GM18526 (cell line): ENCODE data around the gene MCEE.
A peak's percentile ranks its signal among the peaks of the same experiment; 100 is the strongest.

Experiments used
- POLR2A ChIP-seq: IDR thresholded peaks from 3 replicates; pipeline ENCODE4 v1.6.1; 2011; ENCODE audit not compliant: insufficient read length; ENCODE audit errors: extremely low read depth

The MCEE gene

DNA sequence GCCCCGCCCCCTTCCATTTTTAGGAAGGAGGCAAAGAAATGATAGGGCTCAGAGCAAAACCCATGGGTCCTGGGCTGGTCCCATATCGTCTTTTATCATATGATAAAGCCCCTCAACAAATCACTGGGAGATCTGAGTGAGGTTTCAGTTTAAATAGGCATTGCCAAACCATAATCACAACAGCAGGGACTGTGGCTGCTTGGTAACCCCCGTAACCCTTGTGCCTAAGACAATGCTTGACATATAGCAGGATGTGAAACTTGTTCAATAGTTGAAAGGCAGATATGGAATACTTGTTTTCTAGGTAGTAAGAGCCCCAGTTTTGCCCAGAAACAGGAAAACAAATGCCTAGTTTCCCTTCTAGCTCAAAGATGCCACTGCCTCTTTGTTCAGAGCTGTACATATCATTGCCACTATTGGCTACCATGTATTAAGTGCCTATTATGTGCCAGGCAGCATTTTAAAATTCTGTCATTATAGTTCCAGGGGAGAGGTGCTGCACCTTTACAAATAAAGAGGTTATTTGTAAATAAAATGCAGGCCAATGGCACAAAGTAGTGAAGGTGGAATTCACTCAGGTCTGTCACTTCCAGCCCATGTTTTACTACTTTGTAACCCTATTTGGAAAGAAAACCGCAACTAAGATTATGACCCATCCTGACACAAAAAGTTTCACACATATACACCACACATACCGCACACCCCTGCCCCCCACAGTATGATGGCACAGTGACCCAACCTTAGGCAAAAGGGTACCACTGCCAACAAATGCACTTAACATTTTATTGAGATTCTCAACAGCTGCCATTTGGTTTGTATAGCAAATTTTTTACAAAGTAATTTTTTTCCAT lies 47.4 kb downstream of the MCEE start:
- no peak for TF ChIP-seq POLR2A

DNA sequence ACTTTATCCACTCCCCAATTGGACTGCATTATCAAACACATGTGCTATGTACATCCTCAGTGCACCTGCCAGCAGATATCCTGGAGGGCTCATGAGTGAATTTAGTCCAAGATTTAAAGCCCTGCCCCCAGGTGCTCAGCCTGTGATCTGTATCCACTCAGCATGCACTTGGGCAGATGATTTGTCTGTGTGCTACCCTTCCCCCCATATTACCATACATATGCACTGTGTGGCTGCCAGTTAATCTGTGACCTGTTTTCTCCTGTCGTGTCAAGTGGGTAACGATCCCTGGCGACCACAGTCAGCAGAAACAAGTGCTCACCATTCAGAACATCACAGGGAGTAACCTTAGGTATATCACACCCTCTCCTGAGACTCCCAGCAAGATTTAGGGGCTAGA lies 51.4 kb downstream of the MCEE start:
- TF ChIP-seq POLR2A, result no peak

DNA sequence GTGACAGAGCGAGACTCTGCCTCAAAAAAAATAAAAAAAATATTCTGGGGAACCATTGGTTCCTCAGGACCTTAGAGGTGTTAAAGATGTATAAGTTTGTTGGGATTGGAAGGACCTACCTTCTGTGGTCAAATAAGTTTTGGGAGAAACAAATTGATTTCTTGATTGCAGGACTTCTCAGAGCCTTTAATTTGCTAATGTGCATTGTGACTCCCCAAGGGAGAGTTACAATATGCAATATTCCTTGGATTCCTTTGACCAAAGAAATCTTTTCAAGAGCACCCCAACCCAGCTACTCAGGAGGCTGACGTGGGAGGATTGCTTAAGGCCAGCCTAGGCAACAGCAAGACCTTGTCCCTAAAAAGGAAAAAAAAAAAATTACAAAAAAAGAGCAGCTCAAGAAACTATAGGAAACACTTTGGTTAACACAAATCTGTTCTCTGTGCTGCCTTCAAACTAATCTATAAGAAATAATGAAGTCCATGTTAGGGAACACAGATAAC lies 55.1 kb downstream of the MCEE start:
- TF ChIP-seq POLR2A, result no peak

DNA sequence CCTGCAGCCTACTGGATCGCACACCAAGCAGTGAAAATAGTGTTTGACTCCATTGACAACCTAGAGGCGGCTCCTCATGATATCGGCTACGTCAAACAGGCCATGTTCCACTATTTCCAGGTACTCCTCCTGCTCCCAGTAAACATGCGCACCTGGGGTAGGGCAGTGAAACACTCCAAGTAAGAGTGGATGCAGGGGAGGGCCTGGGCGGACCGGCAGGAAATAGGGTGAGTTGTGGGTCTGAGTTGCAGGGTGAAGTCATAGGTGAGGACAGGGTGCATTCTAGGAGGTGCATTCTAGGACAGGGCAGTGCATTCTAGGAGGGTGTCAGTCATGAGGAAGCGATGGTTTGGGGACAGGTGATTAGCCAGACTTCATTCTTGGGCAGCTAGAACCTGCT lies 56.6 kb downstream of the MCEE start:
- no peak for TF ChIP-seq POLR2A

DNA sequence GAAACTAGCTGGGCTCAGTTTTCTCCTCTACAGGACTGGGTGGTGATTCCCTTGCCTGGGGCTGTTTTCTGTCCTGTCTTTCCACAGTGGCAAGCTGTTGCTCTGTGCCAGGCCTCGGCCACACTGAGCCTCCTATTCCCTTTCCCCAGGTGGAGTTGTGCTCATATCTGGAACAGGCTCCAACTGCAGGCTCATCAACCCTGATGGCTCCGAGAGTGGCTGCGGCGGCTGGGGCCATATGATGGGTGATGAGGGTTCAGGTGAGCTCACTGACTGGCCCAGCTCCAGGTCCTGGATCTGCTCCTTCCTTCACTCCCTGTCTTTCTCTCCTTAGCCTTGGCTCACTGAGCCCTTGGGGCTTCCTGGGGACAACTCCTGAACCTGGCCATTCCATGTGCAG lies 57.5 kb downstream of the MCEE start:
- TF ChIP-seq POLR2A, result no peak

DNA sequence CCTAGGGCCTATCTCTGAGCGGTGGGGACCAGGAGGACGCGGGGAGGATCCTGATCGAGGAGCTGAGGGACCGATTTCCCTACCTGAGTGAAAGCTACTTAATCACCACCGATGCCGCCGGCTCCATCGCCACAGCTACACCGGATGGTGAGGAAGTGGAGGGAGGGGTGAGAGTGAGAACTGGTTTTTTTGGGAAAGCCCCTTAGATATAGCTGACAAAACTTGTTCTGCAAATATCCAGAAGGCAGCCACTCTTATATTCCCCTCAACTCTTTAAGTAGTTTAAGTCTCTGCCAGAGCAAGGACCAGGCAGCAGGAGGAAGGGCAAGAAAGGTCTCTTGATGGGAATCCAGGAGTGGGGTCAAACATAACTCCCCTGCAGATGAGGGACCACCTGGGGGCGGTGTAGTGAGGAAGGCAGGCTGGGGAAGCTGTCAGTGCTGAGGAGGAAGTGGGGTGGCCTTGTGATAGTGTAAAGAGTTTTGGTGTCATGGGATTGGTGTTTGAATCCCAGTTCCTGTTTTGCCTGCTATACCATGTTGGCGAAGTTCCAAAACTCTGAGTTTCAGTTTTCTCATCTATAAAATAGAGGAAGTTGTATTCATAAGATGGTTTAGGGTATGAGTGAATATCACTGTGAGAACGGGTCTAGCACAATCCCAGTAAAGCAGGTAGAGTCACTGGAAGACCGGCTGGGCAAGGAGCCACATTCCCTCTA lies 58.2 kb downstream of the MCEE start:
- no peak for TF ChIP-seq POLR2A

DNA sequence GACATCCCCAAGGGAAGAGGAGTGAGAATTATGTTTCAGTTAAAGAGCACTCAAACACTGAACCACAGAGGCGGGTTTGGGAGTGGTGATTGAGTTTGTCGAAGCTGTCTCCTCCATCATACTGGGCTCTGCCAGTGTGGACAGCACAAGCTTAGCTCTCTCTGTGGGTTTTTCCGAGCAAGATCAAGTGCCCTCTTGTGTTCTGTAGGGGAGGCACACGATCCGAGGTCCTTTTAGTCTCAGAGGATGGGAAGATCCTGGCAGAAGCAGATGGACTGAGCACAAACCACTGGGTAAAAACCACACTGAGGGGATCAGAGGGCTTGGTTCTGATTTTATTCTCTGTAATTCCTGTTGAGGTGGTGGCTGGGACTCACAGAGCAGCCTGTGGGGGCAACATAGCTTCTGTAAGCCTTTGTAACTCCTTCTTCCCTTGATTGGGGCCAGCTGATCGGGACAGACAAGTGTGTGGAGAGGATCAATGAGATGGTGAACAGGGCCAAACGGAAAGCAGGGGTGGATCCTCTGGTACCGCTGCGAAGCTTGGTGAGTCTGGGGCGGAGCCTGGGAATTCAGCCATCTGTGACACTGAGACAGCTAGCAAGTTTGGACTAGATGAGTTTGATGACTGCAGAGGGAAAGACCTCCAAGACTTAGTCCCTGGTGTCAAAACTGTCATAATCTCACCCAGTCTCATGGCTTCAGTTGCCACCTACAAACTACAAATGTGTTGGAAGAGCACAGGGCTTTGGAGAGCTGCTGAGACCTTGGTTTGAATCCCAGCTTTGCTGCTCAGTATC lies 59.5 kb downstream of the MCEE start:
- peak; percentile 36 for TF ChIP-seq POLR2A

DNA sequence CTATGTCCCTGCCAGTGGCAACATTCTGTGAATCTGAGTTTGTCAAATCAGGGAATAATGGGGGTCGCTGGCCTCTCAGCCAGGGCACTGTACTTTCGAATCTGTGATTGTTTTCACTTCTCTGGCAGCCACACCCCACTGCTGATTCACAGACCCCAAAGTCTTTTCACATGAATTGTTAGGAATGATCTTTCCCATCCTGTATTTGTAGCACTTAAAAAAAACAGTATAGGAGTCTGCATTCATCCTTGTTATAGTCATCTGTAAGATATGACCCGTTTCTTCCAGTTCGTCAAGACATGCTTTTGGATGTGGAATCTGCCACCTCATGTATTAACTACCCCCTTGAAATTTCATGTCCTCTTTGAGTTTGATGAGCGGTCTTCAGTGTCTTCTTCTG lies 60.7 kb downstream of the MCEE start:
- no peak for TF ChIP-seq POLR2A

DNA sequence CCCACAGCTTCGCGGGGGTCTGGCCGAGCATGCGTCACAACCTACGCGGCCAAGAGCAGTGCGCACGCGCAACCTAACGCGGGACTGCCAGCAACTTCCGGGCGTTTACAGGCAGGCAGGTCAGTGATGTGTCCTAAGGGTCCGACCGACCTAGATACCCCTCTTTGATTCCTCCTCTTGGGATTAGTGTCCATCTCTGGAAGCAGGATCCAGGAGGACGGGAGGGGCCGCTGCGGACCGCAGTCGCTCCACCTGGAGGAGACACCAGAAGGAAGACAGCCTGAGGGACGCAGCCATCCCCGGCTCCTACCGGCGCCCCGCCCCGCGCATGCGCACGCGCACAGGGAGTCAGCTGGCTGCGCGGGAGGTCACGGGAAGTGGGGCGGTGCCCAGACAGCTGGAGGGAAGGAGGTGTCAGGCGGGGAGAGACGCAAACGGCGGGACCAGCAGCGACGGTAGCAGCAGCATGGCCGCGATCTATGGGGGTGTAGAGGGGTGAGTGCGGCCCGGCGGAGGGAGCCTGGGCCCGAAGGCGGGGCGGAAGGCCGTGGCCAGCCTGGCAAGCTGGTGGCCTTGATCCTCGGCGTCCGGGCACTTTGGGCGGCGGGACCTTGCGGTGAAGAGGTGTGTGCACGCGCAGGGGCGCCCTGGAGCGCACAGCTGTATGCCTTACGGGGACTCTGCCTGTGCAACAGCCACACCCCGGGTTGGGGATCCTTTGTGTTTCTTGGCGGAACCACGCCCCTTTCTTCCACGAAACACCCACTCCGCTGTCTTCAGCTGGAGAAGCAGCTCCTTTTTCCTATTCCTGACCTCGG lies 61.6 kb downstream of the MCEE start, which contains the start of gene NAGK:
Gene NAGK, plus strand, starts transcription at position 431 of the 818 bp plus-strand sequence. Its CDS starts 36 bp downstream, at position 467.
- peak; percentile 99 for TF ChIP-seq POLR2A

DNA sequence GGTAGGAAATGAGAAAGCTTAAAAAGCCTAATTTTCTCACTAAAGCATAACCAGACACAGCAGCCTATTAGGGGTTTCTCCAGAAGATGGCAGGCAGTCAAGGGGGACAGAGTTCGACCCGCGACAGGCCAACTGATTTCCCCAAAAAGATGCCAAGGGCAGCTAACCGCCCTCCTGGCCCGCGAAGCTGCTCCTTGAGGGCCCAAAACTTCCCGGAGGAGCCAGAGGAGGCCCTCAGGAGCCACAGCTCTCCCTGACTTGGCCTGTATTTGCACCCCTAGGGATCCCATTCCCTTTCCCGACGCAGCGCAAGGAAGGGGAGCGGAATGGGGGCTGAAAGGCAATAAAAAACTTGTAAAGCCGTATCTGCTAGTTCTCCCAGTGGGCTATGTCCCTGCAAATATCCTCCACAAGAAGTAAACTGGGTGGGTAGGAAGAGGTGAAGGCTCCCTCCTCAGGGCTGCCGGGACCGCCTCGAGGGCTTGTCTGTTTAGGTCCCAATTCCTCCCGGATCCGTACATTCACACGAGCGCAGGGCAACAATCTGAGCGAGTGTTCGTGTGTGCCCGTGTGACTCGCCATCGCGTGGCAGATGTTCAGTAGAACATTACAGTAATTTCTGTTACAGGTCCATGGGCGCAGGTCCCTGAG lies 62.3 kb downstream of the MCEE start:
- no peak for TF ChIP-seq POLR2A

DNA sequence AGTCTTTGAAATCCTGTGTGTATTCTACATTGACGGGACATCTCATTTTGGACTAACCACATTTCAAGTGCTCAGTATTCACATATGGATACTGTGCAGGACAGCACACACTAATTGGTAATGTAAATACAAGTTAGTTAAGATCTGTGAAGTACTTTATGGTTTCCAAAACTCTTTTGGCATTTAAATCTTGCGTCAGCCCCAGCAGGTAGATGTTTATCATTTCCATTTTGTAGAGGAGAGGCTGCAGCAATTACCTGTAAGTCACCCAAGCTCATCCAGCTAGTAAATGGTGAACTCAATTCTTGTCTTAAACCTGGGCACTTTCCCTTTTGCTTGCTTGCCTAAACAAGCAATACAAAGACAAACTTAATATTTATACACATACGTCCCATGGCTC lies 63.2 kb downstream of the MCEE start:
- TF ChIP-seq POLR2A, result no peak

DNA sequence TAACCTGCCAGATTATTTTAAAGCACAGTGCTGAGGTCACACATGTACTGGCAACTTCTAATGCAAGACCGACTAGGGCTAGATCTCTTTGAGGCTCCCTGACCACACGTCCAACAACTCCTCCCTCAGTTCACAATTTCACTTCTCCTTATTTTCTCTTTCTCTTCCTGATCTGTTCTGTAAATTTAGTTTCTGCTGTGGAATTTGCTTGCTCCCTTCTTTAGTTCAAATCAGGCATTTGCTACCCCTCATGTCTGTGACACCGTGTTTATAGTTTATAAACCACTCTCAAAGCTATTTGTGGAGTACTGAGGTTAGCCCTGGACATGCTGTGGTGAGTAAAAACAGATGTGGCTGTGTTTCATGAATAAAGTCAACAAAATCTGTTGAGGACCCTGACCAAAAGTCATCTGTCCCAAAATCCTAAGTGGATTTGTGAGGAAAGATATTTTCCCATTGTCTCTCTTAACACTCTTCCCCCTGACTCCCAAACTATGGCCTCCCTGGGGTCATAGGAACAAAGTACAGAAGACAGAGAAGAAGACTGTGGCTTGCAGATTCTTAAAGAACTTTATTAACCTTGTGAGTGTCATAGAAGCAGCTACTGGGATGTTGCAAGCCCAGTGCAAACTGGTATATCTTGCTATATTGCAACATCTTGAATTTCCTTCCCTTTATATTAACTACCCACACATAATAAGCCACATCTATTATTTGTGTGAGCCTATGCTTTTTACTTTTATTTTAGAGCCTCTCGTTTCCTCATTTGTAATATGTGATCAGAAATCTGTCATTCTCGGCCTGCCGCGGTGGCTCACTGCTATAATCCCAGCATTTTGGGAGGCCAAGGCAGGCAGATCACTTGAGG lies 65.0 kb downstream of the MCEE start:
- no peak for TF ChIP-seq POLR2A

DNA sequence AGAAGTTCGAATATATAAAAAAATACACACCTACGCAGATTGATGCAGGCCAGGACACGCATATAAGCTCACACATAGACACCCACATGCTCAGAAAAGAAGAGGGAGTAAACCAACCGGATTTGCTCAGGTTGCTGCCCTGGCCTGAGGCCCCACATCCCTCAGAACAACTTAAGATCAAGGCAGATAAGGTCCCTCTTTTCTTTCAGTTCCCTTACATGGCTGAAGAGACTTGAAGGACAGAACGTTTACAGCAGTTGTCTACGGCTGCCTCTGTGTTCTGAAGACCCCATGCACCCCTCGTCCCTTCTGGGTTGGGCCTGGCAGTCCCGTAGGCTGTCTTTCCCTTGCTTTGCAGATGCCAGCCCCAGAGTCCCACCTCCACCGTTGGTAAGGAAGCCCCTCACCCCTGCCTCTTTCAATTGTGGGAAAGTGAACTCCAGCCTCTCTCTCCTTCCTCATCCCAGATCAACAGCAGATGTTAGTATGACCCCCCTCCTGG lies 65.9 kb downstream of the MCEE start:
- no peak for TF ChIP-seq POLR2A
